HCT116 (cell line): ENCODE results near the gene IGLL5.

ENCODE experiments used
- CEBPB ChIP-seq: IDR thresholded peaks from 2 replicates; pipeline ENCODE4 v1.6.1; 2012; ENCODE audit warnings: low read depth
- EGR1 ChIP-seq: IDR thresholded peaks from 2 replicates; pipeline ENCODE4 v1.6.1; 2012; ENCODE audit warnings: low read depth
- EZH2 ChIP-seq: fragments of 200-600 bp; sonication (generic); IDR thresholded peaks from 2 replicates; pipeline ENCODE4 v1.6.1; 2017; ENCODE audit warnings: antibody characterized with exemption, mixed run types
- EZH2phosphoT487 ChIP-seq: fragments of 200-600 bp; IDR thresholded peaks from 2 replicates; pipeline ENCODE4 v1.6.1; 2018; ENCODE audit warnings: antibody characterized with exemption, borderline replicate concordance
- POLR2A ChIP-seq: IDR thresholded peaks from 2 replicates; pipeline ENCODE4 v1.7.0; 2011; ENCODE audit warnings: borderline replicate concordance; ENCODE audit not compliant: insufficient read depth, insufficient read length; ENCODE audit errors: extremely low read depth
- POLR2AphosphoS5 ChIP-seq: IDR thresholded peaks from 2 replicates; pipeline ENCODE4 v1.6.1; 2011; ENCODE audit warnings: mild to moderate bottlenecking, low read depth, low read length, moderate library complexity
- RAD21 ChIP-seq: IDR thresholded peaks from 2 replicates; pipeline ENCODE4 v1.6.1; 2012; ENCODE audit warnings: low read depth, mild to moderate bottlenecking
- SIN3A ChIP-seq: IDR thresholded peaks from 2 replicates; pipeline ENCODE4 v1.6.1; 2012; ENCODE audit warnings: low read depth
- SP1 ChIP-seq: IDR thresholded peaks from 2 replicates; pipeline ENCODE4 v1.6.1; 2012; ENCODE audit warnings: low read depth
- ZFX ChIP-seq: fragments of 450-650 bp; IDR thresholded peaks from 2 replicates; pipeline ENCODE4 v1.6.1; 2017
- ZNF274 ChIP-seq: fragments of 200-500 bp; sonication (Bioruptor generic); IDR thresholded peaks from 2 replicates; pipeline ENCODE4 v1.6.1; 2014; ENCODE audit warnings: mild to moderate bottlenecking, low read depth, low read length, inconsistent platforms
- TF ChIP-seq, protein P1 (sequence below), 3 experiments: fragments of 200-600 bp in 1 of 3; sonication (generic) in 1 of 3; IDR thresholded peaks in 2 of 3; conservative IDR thresholded peaks in 1 of 3; 2 replicates each; pipeline ENCODE4 v1.5.1; 2012 to 2017; ENCODE audit warnings: low read depth in 2 of 3, low read length in 2 of 3, antibody characterized with exemption in 1 of 3, borderline replicate concordance in 1 of 3, control low read depth in 1 of 3, mild to moderate bottlenecking in 1 of 3, mixed read lengths in 1 of 3, mixed run types in 1 of 3, moderate library complexity in 1 of 3; ENCODE audit not compliant: insufficient read depth in 1 of 3
- TF ChIP-seq, protein P2 (sequence below): IDR thresholded peaks from 2 replicates; pipeline ENCODE4 v1.6.1; 2012
- TF ChIP-seq, protein P3 (sequence below): IDR thresholded peaks from 2 replicates; pipeline ENCODE4 v1.6.1; 2012

DNA sequence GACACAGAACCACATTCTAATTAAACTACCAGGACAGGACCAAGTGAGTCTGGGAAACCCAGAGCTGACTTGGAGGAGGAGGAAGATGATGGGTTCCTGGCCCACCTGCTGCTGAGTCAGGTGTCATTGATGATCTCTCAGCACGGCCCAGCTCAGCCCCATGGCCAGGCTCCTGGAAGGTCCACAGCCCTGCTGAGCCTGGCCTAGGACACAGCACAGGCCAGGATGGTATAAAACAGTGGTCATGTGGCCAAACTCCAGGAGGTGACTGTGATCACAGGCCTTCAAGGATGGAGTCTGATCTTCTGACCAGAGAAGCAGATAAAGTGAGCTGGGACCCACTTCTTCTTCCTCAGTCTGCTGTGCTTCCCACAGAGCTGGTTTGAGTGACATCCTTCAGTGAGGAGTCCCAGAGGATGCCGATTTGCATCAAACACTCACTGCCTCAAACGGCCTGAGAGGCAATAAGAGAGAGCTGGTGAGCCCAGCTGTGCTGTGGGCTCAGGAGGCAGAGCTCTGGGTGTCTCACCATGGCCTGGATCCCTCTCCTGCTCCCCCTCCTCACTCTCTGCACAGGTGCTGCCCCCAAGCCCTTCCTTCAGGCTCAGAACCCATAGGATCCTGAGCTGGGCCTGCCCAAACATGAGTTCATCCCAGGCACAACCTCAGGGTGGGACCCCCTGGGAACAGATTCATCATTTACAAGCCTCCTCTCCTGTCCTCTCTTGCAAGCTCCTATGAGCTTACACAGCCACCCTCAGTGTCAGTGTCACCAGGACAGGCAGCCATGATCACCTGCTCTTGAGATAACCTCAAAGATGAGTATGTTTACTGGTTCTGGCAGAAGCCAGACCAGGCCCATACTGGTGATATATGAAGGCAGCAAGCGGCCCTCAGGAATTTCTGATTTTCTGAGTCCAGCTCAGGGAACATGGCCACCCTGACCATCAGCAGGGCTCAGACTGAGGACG, 37.7 kb upstream of the IGLL5 start:
- TF ChIP-seq EZH2phosphoT487 (no peak), EZH2 (no peak), POLR2AphosphoS5 (no peak), POLR2A (no peak), ZNF274 (no peak), RAD21 (no peak), SP1 (no peak), SIN3A (no peak), EGR1 (no peak), CEBPB (no peak), ZFX (no peak)
- TF ChIP-seq, protein P1, sequence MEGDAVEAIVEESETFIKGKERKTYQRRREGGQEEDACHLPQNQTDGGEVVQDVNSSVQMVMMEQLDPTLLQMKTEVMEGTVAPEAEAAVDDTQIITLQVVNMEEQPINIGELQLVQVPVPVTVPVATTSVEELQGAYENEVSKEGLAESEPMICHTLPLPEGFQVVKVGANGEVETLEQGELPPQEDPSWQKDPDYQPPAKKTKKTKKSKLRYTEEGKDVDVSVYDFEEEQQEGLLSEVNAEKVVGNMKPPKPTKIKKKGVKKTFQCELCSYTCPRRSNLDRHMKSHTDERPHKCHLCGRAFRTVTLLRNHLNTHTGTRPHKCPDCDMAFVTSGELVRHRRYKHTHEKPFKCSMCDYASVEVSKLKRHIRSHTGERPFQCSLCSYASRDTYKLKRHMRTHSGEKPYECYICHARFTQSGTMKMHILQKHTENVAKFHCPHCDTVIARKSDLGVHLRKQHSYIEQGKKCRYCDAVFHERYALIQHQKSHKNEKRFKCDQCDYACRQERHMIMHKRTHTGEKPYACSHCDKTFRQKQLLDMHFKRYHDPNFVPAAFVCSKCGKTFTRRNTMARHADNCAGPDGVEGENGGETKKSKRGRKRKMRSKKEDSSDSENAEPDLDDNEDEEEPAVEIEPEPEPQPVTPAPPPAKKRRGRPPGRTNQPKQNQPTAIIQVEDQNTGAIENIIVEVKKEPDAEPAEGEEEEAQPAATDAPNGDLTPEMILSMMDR (IDR thresholded peaks at IDR 0.05 in 2 of 3, conservative IDR thresholded peaks at IDR 0.05 in 1 of 3; ENCODE audit: borderline replicate concordance in 1 of 3, insufficient read depth in 1 of 3, low read depth in 2 of 3, low read length in 2 of 3), result no peak
- TF ChIP-seq, protein P2, sequence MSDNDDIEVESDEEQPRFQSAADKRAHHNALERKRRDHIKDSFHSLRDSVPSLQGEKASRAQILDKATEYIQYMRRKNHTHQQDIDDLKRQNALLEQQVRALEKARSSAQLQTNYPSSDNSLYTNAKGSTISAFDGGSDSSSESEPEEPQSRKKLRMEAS, result no peak
- TF ChIP-seq, protein P3, sequence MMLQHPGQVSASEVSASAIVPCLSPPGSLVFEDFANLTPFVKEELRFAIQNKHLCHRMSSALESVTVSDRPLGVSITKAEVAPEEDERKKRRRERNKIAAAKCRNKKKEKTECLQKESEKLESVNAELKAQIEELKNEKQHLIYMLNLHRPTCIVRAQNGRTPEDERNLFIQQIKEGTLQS, result no peak
